Measurements from ENCODE around the gene PPP1CA. TPM values are rescaled to one million over a fixed set of nuclear protein-coding genes. Genes with fewer than 3 reads are reported as not detected.

PPP1CA gene
- total RNA-seq: 103 to 107 TPM (median 103 TPM) in 3 replicates

- Mint-ChIP-seq H3K36me3 (peaks cover 2% of the 10 kb centered on the region), H3K4me3 (peak within 1 kb of the TSS; percentile 72), H3K9me3 (no peaks in the 10 kb centered on the region), H3K27ac (peak within 1 kb of the TSS; percentile 81), H3K27me3 (ENCODE audit: low read depth) (no peaks in the 10 kb centered on the region), H3K4me1 (peaks cover 18% of the 10 kb centered on the region)
- peak; percentile 92 to 93 for DNase-seq (ENCODE audit: low spot score in 2 of 2, unreplicated experiment in 2 of 2)
- TF ChIP-seq, protein P1, sequence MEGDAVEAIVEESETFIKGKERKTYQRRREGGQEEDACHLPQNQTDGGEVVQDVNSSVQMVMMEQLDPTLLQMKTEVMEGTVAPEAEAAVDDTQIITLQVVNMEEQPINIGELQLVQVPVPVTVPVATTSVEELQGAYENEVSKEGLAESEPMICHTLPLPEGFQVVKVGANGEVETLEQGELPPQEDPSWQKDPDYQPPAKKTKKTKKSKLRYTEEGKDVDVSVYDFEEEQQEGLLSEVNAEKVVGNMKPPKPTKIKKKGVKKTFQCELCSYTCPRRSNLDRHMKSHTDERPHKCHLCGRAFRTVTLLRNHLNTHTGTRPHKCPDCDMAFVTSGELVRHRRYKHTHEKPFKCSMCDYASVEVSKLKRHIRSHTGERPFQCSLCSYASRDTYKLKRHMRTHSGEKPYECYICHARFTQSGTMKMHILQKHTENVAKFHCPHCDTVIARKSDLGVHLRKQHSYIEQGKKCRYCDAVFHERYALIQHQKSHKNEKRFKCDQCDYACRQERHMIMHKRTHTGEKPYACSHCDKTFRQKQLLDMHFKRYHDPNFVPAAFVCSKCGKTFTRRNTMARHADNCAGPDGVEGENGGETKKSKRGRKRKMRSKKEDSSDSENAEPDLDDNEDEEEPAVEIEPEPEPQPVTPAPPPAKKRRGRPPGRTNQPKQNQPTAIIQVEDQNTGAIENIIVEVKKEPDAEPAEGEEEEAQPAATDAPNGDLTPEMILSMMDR (IDR thresholded peaks at IDR 0.05; ENCODE audit: unreplicated experiment): peak; percentile 57
Measured at GRCh38 chr11:67401495-67402191, at the start of gene PPP1CA. Gene PPP1CA, minus strand, starts transcription at chr11:67401858. Its CDS starts 76 bp downstream, at chr11:67401782.

GRCh38 chr11:67450796-67451657 is 49.4 kb upstream of the PPP1CA start:
- DNase-seq (ENCODE audit: low spot score in 2 of 2, unreplicated experiment in 2 of 2): no peak
- Mint-ChIP-seq H3K36me3 (no peaks in the 10 kb centered on the region), H3K27ac (no peak overlapping the region), H3K4me3 (no peak overlapping the region), H3K27me3 (ENCODE audit: low read depth) (no peaks in the 10 kb centered on the region), H3K4me1 (no peaks in the 10 kb centered on the region), H3K9me3 (no peaks in the 10 kb centered on the region)
- TF ChIP-seq, protein P1 (IDR thresholded peaks at IDR 0.05; ENCODE audit: unreplicated experiment): no peak

GRCh38 chr11:67449116-67449844 is 47.6 kb upstream of the PPP1CA start:
- no peak overlapping the region for H3K27ac Mint-ChIP-seq
- no peak for DNase-seq (ENCODE audit: low spot score in 2 of 2, unreplicated experiment in 2 of 2)
- no peaks in the 10 kb centered on the region for H3K36me3 Mint-ChIP-seq
- no peaks in the 10 kb centered on the region for H3K27me3 Mint-ChIP-seq (ENCODE audit: low read depth)
- no peak overlapping the region for H3K4me3 Mint-ChIP-seq
- no peaks in the 10 kb centered on the region for H3K9me3 Mint-ChIP-seq
- TF ChIP-seq, protein P1 (IDR thresholded peaks at IDR 0.05; ENCODE audit: unreplicated experiment): no peak
- peaks cover 8% of the 10 kb centered on the region for H3K4me1 Mint-ChIP-seq

DNA sequence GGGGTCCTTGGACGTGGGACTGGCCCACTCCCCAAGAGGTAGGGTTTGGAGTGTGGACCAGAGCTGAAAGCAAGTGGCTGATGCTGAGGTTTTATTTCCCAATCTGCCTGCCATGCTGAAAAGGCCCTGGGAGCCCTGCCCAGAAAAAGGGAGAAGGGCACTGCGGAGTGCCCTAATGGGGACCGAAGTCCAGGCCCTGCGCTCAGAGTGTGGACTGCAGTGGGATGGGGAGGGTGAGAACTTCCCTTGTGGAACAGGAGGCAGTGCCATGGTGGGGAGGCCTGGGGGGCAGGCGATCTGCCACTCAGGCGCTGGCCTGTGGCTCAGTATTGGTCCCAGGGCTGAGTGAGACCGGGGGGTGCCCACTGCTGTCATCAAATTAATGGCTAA is 46.6 kb upstream of the PPP1CA start:
- Mint-ChIP-seq H3K27me3 (ENCODE audit: low read depth) (no peaks in the 10 kb centered on the region), H3K27ac (peak overlapping the region; percentile 21), H3K4me3 (no peak overlapping the region), H3K9me3 (no peaks in the 10 kb centered on the region), H3K36me3 (no peaks in the 10 kb centered on the region), H3K4me1 (peaks cover 8% of the 10 kb centered on the region)
- TF ChIP-seq, protein P1 (IDR thresholded peaks at IDR 0.05; ENCODE audit: unreplicated experiment): no peak
- no peak for DNase-seq (ENCODE audit: low spot score in 2 of 2, unreplicated experiment in 2 of 2)

DNA sequence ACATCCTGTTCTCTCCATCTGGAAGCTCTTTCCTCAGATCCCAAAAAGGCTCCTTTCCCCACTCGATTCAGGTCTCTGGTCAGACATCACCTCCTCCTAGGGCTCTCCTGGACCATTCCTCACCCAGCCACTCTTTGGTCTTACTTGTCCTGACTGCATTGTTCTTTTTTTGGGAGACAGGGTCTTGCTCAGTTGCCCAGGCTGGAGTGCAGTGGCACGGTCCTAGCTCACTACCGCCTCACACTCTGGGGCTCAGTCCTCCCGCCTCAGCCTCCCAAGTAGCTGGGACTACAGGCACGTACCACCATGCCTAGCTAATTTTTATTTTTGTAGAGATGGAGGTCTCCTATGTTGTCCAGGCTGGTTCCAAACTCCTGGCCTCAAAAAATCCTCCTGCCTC is 43.9 kb upstream of the PPP1CA start:
- H3K4me3 Mint-ChIP-seq: peak overlapping the region; percentile 80
- H3K36me3 Mint-ChIP-seq: no peaks in the 10 kb centered on the region
- TF ChIP-seq, protein P1 (IDR thresholded peaks at IDR 0.05; ENCODE audit: unreplicated experiment): no peak
- H3K9me3 Mint-ChIP-seq: no peaks in the 10 kb centered on the region
- H3K4me1 Mint-ChIP-seq: peaks cover 14% of the 10 kb centered on the region
- H3K27me3 Mint-ChIP-seq (ENCODE audit: low read depth): no peaks in the 10 kb centered on the region
- peak overlapping the region; percentile 77 for H3K27ac Mint-ChIP-seq
- no peak for DNase-seq (ENCODE audit: low spot score in 2 of 2, unreplicated experiment in 2 of 2)

Measured in mesothelial cell of epicardium (in vitro differentiated cells).